ENCODE measurements around the gene NDST3. TPM values are rescaled to one million over a fixed set of nuclear protein-coding genes. Genes with fewer than 3 reads are reported as not detected.

NDST3 gene
- total RNA-seq, 1 experiment from 2014 or later = 0.70 TPM

DNA sequence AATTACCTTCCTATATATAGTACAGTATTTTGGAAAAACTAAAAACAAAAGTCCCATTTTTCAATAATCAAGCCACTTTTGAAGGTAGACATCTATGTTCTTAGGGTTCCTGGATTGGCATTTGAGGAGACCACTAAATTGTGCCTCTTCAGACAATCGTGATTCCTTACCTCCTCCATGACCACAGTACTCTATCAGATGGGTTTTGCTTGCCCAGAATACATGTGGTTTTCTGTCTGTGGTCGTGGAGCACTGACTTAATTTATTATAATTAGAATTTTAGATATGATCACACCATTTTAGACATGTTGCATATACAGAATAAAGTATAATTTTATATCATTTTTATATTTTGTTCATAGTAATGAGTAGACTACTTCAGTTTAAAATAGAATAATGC is 67.9 kb downstream of the NDST3 start:
- WGBS (ENCODE audit: extremely low coverage, insufficient read length, low lambda C conversion rate) = no CpG with 5 or more reads among the region's 2 CpGs
- H3K9ac ChIP-seq (ENCODE audit: extremely low read depth, insufficient read length, low read length) = no peak overlapping the region
- no peaks in the 10 kb centered on the region for H3K27me3 ChIP-seq (ENCODE audit: insufficient read depth, low read length)
- no peaks in the 10 kb centered on the region for H4K20me1 ChIP-seq (ENCODE audit: control insufficient read depth, insufficient read depth, insufficient read length)
- Mint-ChIP-seq H3K27me3 (ENCODE audit: low read depth) (no peaks in the 10 kb centered on the region), H3K36me3 (ENCODE audit: insufficient read depth in 1 of 3, low read depth in 3 of 3) (no peaks in the 10 kb centered on the region), H3K4me1 (no peaks in the 10 kb centered on the region), H3K27ac (no peak overlapping the region), H3K9me3 (no peaks in the 10 kb centered on the region; a peak in 1 of 5 replicates), H3K4me3 (no peak overlapping the region)
- H2BK20ac ChIP-seq (ENCODE audit: low read depth, low read length, poor library complexity, severe bottlenecking) = no peak overlapping the region
- no peaks in the 10 kb centered on the region for H3K9me3 ChIP-seq (ENCODE audit: control insufficient read depth, low read depth, low read length)
- H3K4ac ChIP-seq (ENCODE audit: low read depth, low read length) = no peak overlapping the region
- no peak for TF ChIP-seq CTCF (conservative IDR thresholded peaks at IDR 0.05)
- no peak overlapping the region for H3K14ac ChIP-seq (ENCODE audit: insufficient read depth, low read length)
- H3K4me1 ChIP-seq (ENCODE audit: insufficient read depth, low read length) = no peaks in the 10 kb centered on the region
- no peak overlapping the region for H4K5ac ChIP-seq (ENCODE audit: insufficient read length, low read depth, low read length)
- H2BK120ac ChIP-seq (ENCODE audit: low read depth, low read length, poor library complexity, severe bottlenecking) = no peak overlapping the region
- no peak overlapping the region for H3K4me2 ChIP-seq (ENCODE audit: insufficient read depth, insufficient read length, low read length)
- H3K79me2 ChIP-seq (ENCODE audit: insufficient read depth, low read length) = no peaks in the 10 kb centered on the region
- H2AK5ac ChIP-seq (ENCODE audit: insufficient read length, low read length) = no peak overlapping the region
- DNase-seq = no peak
- no peak overlapping the region for H3K27ac ChIP-seq (ENCODE audit: insufficient read length, low read depth, low read length)
- no peak overlapping the region for H2BK12ac ChIP-seq (ENCODE audit: insufficient read length, low read depth, low read length)
- H3K79me1 ChIP-seq (ENCODE audit: insufficient read depth, low read depth, low read length, poor library complexity, severe bottlenecking) = no peaks in the 10 kb centered on the region
- H4K8ac ChIP-seq (replicated peaks; ENCODE audit: insufficient read length, low read depth, low read length) = no peak overlapping the region
- H2BK5ac ChIP-seq (ENCODE audit: insufficient read length, low read length) = no peak overlapping the region
- H3T11ph ChIP-seq (ENCODE audit: low read length) = no peak overlapping the region
- no peak overlapping the region for H4K91ac ChIP-seq (ENCODE audit: insufficient read length, low read depth, low read length)
- H2AFZ ChIP-seq (ENCODE audit: low read length) = no peak overlapping the region
- H2BK15ac ChIP-seq (ENCODE audit: low read depth, low read length) = no peak overlapping the region
- H3K23ac ChIP-seq (ENCODE audit: insufficient read length, low read depth, low read length) = no peak overlapping the region
- no peak overlapping the region for H3K18ac ChIP-seq (ENCODE audit: insufficient read length, low read depth, low read length)
- no peaks in the 10 kb centered on the region for H3K23me2 ChIP-seq (ENCODE audit: insufficient read length, low read depth, low read length, poor library complexity, severe bottlenecking)
- no peak overlapping the region for H3K56ac ChIP-seq (ENCODE audit: insufficient read length, low read depth, low read length)
